Activated T-cell treated with anti-CD3 and anti-CD28 coated beads for 24 hours (primary cell): ENCODE results near the gene AGPAT2.

Experiments
- DNase-seq: peaks from one replicate; pipeline ENCODE4 v3.0.0-alpha.2; 2020; ENCODE audit warnings: low read depth

Gene AGPAT2

DNA sequence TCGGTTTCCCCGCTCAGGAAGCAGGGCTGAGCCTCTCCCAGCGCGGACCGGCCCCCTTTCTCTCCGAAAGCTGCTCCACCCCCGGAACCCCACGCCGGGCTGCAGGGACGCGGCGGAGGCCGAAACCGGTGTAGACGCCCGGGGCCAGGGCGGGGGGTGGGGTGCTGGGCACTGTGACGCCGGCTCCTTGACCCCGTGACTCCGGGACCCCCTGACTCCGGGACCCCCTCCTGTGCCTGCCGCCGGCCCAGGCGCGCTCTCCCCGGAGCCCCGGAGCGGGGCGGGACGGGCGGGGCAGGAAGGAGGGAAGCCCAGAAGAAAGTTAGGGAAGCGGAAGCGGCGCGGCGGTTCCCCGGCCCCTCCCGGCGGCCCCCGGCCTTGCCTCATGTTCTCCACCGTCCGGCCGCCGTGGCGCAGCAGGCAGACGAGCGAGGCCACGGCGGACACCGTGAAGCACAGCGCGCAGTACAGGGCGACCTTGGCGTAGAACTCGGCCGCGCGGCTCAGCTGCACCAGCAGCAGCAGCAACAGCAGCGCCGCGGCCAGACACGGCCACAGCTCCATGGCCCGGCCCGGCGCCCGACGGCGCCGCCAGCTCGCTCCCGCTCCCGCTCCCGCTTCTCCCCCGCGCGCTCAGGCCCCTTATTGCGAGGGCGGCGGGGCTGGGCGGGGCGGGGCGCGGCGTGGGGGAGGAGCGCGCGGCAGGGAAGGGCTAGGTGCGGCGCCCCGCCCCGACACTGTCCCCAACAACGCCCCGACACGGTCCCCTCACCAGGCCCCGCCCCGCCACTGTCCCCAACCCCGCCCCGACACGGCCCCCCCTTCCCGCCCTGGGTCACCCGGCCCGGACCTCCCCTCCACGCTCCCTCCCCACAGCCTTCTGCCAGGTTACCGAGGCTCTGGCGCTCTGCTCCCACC lies at the start of gene AGPAT2:
Gene AGPAT2, minus strand, starts transcription at position 664 of the 918 bp plus-strand sequence. Its CDS starts 100 bp downstream, at position 564.
- peak; percentile 44 for DNase-seq

DNA sequence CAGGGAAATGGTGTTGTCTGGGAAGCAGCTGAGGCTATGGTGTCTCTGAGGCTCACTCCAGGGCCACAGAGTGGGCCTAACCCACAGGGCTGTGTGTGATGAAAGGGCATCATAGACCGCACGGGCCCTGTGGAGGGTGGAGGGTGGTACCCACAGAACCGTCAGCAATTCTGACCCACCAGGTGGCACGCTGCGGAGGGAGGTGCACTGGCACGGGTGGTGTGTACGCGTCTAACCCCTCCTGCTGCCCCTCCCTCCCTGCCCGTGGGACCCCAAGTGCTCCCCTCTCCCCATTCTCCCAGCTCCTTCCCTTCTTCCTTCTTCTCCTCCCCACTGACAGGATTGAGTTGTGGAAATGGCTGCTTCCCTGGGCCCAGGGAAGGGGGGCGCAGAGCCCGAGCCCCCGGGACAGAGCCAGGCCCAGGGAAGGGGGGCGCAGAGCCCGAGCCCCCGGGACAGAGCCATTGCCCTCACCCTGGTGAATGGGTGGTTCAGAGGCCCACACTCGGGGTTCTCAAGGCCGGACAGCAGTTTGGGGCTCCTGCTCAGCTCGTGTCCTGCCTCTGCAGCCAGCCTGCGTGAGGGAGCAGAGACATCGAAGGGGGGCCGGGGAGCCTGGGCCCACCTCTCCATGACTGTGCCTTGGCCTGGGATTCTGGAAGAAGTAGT lies 48.7 kb upstream of the AGPAT2 start:
- DNase-seq: no peak

GRCh38 chr9:136734837-136735496 lies 47.7 kb upstream of the AGPAT2 start:
- DNase-seq: no peak

DNA sequence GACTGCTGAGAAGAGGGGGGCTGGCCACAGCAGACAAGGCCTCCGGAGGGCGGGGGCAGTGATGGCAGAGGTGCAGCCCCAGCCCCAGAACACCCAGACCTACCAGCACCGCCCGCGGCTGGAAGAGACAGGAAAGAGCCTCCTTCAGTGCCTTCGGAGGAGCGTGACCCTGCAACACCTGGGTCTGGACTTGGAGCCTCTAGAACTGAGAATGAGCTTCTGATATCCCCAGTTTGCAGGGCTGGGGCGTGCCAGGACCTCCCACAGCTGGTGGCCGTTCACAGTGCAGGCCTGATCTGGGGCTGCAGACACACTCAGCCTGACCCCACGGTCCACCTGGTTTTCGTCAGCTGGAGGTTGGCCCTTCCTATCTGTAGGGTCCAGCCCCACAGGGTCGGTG lies 46.4 kb upstream of the AGPAT2 start:
- DNase-seq: no peak

DNA sequence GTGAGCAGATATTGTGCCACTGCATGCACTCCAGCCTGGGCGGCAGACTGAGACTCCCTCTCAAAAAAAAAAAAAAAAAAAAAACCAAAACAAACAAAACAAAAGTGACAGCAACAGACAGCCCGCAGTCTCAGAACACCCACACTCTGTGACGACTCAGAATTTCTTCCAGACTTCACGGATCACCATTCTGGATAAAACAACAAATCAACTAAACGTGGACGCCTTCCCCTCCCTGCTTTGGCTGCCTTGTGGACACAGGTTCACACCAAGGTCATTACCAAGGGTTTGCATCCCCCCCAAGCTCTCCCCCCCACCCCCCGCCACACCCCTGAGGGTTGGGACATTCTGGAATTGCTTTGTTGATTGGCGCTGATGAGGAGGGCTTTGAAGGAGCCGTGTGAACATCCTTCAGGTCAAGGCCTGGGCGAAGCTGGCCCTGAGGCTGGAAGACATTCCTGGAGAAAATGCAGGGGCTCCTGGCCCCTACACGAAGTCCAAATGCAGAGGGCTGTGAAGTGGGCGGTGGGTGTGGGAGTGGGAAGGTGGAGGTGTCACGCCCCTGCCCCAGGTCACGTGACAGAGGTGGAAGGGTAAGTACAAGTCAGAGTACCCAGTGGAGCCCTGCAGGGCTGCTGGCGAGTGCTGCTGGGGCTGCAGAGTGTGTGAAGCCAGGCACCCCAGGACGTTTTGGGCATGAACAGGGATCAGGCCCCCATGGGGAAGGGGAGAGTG lies 45.4 kb upstream of the AGPAT2 start:
- DNase-seq: no peak

DNA sequence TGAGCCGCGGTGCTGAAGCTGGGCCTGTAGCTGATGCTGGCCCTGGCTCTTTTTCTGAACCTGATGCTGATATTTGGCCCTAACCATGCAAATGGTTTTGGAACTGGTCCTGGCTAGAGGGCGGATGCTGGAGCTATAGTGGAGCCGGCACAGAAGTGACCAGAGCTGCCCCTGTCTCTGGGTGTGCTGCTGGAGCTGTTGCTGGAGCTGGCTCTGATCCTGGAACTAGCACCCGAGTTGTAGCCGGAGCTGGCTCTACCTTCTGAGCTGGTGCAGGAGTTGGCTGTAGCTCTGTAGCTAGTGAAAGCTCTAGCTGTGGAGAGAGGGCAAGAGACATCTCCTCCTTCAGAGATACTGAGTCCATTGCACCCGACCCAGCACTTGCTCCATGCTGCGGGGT lies 42.7 kb upstream of the AGPAT2 start:
- no peak for DNase-seq

DNA sequence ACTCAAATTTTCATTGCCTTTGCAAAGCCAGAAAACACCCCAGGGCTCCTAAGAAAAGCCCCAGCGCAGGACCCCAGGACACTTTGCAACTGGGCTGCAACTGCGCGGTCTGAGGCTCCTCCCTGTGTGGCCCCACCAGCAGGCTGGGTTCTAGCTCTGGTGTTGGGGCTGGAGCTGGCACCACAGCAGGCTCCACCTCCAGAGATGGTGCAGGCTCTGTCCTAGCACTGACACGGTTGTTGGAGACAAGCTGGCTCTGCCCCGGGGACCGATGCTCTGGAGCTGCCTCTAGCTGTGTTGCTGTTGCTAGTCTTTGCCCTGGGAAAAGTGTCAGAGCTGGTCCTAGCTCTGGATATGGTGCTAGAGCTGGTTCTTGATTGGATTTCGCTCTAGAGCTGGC lies 41.9 kb upstream of the AGPAT2 start:
- no peak for DNase-seq

GRCh38 chr9:136728548-136729123 lies 41.4 kb upstream of the AGPAT2 start:
- no peak for DNase-seq

GRCh38 chr9:136728080-136728547 lies 40.9 kb upstream of the AGPAT2 start:
- DNase-seq: peak; percentile 88

GRCh38 chr9:136726631-136727191 lies 39.5 kb upstream of the AGPAT2 start:
- peak; percentile 35 for DNase-seq

DNA sequence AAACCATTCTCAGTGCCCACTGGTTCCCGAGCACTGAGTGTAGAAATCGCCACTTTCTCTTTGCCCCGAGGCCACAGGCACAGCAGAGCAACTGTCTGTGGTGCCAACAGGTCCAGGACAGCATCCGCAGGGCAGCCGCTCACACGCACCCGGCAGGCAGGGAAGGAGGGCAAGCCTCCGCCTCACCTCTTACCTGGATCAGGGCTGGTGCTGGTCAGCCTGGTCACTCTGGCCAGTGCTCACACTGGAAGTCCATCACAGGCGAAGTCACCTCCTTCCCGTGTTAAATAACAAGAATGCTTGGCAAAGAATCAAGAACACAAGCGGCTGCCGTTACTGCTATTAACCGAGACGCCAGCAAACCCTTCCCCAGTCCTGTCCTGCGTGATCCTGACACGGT lies 38.9 kb upstream of the AGPAT2 start:
- DNase-seq: no peak

GRCh38 chr9:136725612-136726011 lies 38.4 kb upstream of the AGPAT2 start:
- DNase-seq: no peak

DNA sequence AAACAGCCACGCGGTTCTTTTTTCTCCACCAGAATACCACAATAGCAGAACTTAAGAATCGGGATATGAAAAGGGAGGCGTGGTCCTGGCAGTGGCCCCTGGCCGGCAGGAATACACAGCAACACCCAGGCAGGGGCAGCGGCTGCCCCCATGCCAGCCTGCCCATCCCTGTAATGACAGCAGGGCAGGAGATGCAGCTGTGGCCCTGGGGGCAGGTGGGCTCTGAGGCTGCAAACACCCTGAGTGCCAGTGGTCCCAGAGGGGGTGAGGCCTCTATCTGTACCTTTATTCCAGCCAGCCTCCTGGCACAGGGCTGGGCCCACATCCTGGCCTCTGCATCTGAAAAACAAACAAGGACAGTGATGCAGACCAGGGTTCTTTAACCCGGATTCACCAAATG lies 37.5 kb upstream of the AGPAT2 start:
- DNase-seq: no peak

DNA sequence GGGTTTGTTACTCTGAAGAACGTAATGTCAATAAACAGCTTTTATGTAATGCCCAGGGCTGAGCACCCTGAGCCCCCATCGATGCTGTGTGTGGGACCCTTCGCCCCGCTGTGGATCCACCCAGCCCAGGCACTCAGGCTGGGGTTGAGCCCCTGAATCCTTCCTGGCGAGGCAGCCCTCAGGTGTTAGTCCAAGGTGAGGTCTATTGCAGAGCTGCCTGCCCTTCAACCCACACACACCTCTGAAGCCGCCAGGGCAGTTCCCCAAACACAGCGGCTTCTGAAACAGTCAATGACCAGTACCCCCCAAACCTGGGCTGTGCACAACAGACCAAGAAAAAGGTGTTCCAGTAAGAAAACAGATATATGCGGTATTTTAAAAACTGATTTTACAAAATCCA lies 36.7 kb upstream of the AGPAT2 start:
- DNase-seq: no peak

GRCh38 chr9:136723362-136723976 lies 36.2 kb upstream of the AGPAT2 start:
- no peak for DNase-seq

- no peak for DNase-seq
Measured at GRCh38 chr9:136722969-136723356, 35.7 kb upstream of the AGPAT2 start.

- DNase-seq: no peak
Measured at GRCh38 chr9:136722093-136722968, 35.1 kb upstream of the AGPAT2 start.

DNA sequence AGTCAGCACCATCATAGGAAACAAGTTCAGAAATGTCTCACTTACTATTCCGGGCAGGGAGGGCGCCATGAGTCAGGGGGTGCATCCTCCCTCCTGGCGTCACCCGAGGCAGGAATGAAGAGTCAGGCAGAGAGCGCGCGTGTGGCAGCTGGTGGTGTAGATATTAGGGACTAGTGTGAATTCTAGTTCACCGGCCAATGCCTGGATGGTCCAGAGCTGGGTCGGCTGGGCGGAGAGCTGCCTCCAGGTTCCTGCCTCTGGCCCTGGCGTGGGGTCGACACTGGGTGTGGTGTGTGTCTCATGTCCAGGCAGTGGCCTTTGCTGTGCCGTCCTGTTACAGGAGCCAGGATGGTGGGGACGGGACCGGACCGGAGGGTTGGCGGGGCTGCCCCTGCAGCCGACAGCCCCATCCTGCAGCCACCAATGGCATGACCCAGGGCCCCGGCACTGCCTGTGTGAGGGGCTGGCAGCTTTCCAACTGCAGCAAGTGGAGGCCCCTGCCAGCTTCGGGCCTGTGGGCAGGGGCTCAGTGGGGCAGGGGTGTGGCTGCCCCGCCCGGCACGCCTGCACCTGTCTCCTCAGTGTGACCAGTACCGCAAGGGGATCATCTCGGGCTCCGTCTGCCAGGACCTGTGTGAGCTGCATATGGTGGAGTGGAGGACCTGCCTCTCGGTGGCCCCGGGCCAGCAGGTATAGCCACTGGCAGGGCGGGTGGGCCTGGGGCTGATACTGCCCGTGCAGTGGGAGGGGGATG lies 34.3 kb upstream of the AGPAT2 start:
- DNase-seq: no peak

GRCh38 chr9:136720898-136721338 lies 33.7 kb upstream of the AGPAT2 start:
- no peak for DNase-seq
